Natural killer cell (primary cell): Measurements from ENCODE around the gene AVPI1. TPM values are rescaled to one million over a fixed set of nuclear protein-coding genes. Genes with fewer than 3 reads are reported as not detected.

Experiments
- ATAC-seq, 3 donors: fragments of 150-1000 bp in 2 of 3; fragments of 200-7000 bp in 1 of 3; cut with Tn5 transposase; 1 replicate in 1 of 3; 2 replicates in 2 of 3; pipeline ENCODE4 v1.10.0; 2021; ENCODE audit warnings: mild to moderate bottlenecking in 2 of 3, moderate library complexity in 2 of 3
- DNase-seq, 2 donors: peaks; one replicate each; pipeline versions ENCODE4 v3.0.0 to v3.0.0-alpha.2; 2013 to 2021; ENCODE audit warnings: mixed read lengths in 1 of 2
- H3K27ac ChIP-seq: one replicate; pipeline ENCODE4 v1.5.1; 2013; ENCODE audit warnings: mild to moderate bottlenecking, low read length
- H3K27me3 ChIP-seq: one replicate; pipeline ENCODE4 v1.6.1; 2013; ENCODE audit warnings: low read length; ENCODE audit not compliant: control insufficient read depth, insufficient read depth
- H3K36me3 ChIP-seq: one replicate; pipeline ENCODE4 v1.6.1; 2013; ENCODE audit warnings: low read length; ENCODE audit not compliant: control insufficient read depth, insufficient read depth
- H3K4me1 ChIP-seq: one replicate; pipeline ENCODE4 v1.6.1; 2013; ENCODE audit warnings: low read length; ENCODE audit not compliant: control insufficient read depth, insufficient read depth
- H3K4me3 ChIP-seq: one replicate; pipeline ENCODE4 v1.5.1; 2013; ENCODE audit warnings: low read length
- H3K9me3 ChIP-seq: one replicate; pipeline ENCODE4 v1.6.1; 2013; ENCODE audit warnings: low read length; ENCODE audit not compliant: control insufficient read depth, insufficient read depth
- H3K27ac Mint-ChIP-seq, 2 donors: one replicate each; pipeline ENCODE4 v1.8.0; 2022; ENCODE audit warnings: mild to moderate bottlenecking in 2 of 2, mixed read lengths in 2 of 2, moderate library complexity in 1 of 2
- H3K27me3 Mint-ChIP-seq, 2 donors: one replicate each; pipeline ENCODE4 v1.8.0; 2022; ENCODE audit warnings: low read depth in 2 of 2, mixed read lengths in 2 of 2
- H3K36me3 Mint-ChIP-seq: one replicate; pipeline ENCODE4 v1.8.0; 2022; ENCODE audit warnings: mixed read lengths
- H3K4me1 Mint-ChIP-seq, 2 donors: one replicate each; pipeline ENCODE4 v1.8.0; 2022; ENCODE audit warnings: mixed read lengths in 2 of 2
- H3K4me3 Mint-ChIP-seq: one replicate; pipeline ENCODE4 v1.8.0; 2022; ENCODE audit warnings: mild to moderate bottlenecking, moderate library complexity, mixed read lengths
- H3K9me3 Mint-ChIP-seq, 2 donors: one replicate each; pipeline ENCODE4 v1.8.0; 2022; ENCODE audit warnings: mixed read lengths in 2 of 2
- CTCF ChIP-seq: fragments of 200-600 bp; IDR thresholded peaks from one replicate; pipeline ENCODE4 v1.8.0; 2022; ENCODE audit warnings: antibody characterized with exemption
- WGBS: methylation state at CpG from one replicate; pipeline ENCODE4 v1.1.7; 2013; ENCODE audit warnings: missing lambda C conversion rate; ENCODE audit not compliant: insufficient coverage; 5-methylcytosine and 5-hydroxymethylcytosine counted together
- intact Hi-C: fragments of 100-400 bp; cut with micrococcal nuclease; formaldehyde crosslinking; loops from one replicate; pipeline ENCODE4 v1.14.2; 2022
- total RNA-seq, 4 donors: library from RNA; stranded (reverse); fragments of 120-200 nt in 1 of 4; gene quantifications; one replicate each; pipeline versions ENCODE4 v1.2.3 to v1.2.4, GENCODE V29; 2013 to 2022

The AVPI1 gene
- total RNA-seq, 3 donors from 2014 or later (not counting 1 experiment from before 2014, with no cell fraction given): 6.1 to 8.4 (median 6.8) TPM

- Mint-ChIP-seq H3K9me3 (no peaks in the 10 kb centered on the region), H3K4me1 (no peaks in the 10 kb centered on the region), H3K27ac (no peak overlapping the region), H3K27me3 (no peaks in the 10 kb centered on the region), H3K4me3 (no peak overlapping the region), H3K36me3 (no peaks in the 10 kb centered on the region)
- ATAC-seq (no peak), DNase-seq (no peak)
- Histone ChIP-seq H3K36me3 (peaks cover 29% of the 10 kb centered on the region), H3K4me3 (no peak overlapping the region), H3K9me3 (no peaks in the 10 kb centered on the region), H3K27me3 (no peaks in the 10 kb centered on the region), H3K27ac (no peak overlapping the region), H3K4me1 (peaks cover 6% of the 10 kb centered on the region)
- no peak for TF ChIP-seq CTCF
- 97% methylated on average over 9 of the region's 9 CpGs for WGBS
- intact Hi-C loops: no loop called here
These were observed 11.8 kb downstream of the AVPI1 start for GRCh38 chr10:97675222-97675621.

GRCh38 chr10:97673736-97674525 lies 13.1 kb downstream of the AVPI1 start:
- Mint-ChIP-seq H3K9me3 (no peaks in the 10 kb centered on the region), H3K27ac (no peak overlapping the region), H3K4me3 (no peak overlapping the region), H3K4me1 (no peaks in the 10 kb centered on the region), H3K36me3 (no peaks in the 10 kb centered on the region), H3K27me3 (no peaks in the 10 kb centered on the region)
- Histone ChIP-seq H3K4me1 (peaks cover 6% of the 10 kb centered on the region), H3K27me3 (no peaks in the 10 kb centered on the region), H3K36me3 (peaks cover 29% of the 10 kb centered on the region), H3K9me3 (no peaks in the 10 kb centered on the region), H3K4me3 (no peak overlapping the region), H3K27ac (no peak overlapping the region)
- TF ChIP-seq CTCF: no peak
- 93% methylated on average over 8 of the region's 8 CpGs for WGBS
- intact Hi-C loops: no loop called here
- no peak for DNase-seq
- no peak for ATAC-seq

DNA sequence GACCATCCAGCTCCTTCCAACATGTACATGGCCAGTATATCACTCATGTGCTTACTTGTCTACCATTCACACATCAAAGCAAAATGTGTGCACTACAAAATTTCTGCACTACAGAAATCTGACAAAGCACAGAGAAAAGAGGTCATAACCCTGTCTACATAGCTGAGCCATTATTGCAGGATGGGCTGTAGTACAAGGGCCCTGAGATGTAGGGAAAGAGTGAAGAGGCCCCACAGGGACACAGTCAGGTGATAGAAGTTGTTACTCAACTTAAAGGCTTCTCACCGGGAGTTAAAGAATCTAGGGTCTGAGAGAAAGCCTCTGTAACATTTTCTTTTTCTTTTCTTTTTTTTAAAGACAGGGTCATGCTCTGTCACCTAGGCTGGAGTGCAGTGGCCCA lies 17.5 kb downstream of the AVPI1 start:
- Histone ChIP-seq H3K36me3 (peaks cover 30% of the 10 kb centered on the region), H3K27me3 (no peaks in the 10 kb centered on the region), H3K9me3 (no peaks in the 10 kb centered on the region), H3K27ac (no peak overlapping the region), H3K4me1 (no peaks in the 10 kb centered on the region), H3K4me3 (no peak overlapping the region)
- DNase-seq (no peak), ATAC-seq (no peak)
- H3K4me1 Mint-ChIP-seq: peaks cover 15 to 18% of the 10 kb centered on the region in 2 donors
- no peak overlapping the region for H3K27ac Mint-ChIP-seq
- H3K9me3 Mint-ChIP-seq: no peaks in the 10 kb centered on the region
- H3K36me3 Mint-ChIP-seq: peaks cover 13% of the 10 kb centered on the region
- H3K27me3 Mint-ChIP-seq: no peaks in the 10 kb centered on the region
- 100% methylated on average over 1 of the region's 1 CpG for WGBS
- intact Hi-C loops: no loop called here
- no peak for TF ChIP-seq CTCF
- no peak overlapping the region for H3K4me3 Mint-ChIP-seq

DNA sequence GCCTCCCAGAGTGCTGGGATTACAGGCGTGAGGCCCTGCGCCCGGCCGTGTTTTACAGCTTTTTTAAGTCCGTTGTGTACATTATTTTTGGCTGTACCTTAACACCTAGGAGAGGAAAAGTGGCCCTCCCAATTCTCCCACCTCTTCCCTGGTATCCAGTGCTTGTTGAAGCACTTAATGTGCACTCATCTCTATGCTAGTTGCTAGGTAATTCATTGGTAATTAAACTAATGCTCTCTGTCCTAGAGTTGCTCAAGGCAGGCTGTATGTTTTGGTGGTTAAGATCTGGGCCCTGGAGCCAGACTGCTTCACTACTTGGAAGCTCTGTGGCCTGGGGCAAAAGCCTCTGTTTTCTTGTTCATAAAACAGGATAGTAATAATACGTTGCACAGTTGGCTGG lies 19.6 kb downstream of the AVPI1 start:
- H3K4me1 ChIP-seq: no peaks in the 10 kb centered on the region
- no peak overlapping the region for H3K27ac ChIP-seq
- Mint-ChIP-seq H3K27ac (peak overlapping the region in 1 of 2 donors; percentile 30), H3K4me1 (peaks cover 15 to 18% of the 10 kb centered on the region in 2 donors), H3K36me3 (peaks cover 20% of the 10 kb centered on the region), H3K4me3 (no peak overlapping the region), H3K27me3 (no peaks in the 10 kb centered on the region), H3K9me3 (no peaks in the 10 kb centered on the region)
- WGBS: 97% methylated on average over 6 of the region's 6 CpGs
- H3K4me3 ChIP-seq: no peak overlapping the region
- DNase-seq: no peak
- H3K36me3 ChIP-seq: peaks cover 32% of the 10 kb centered on the region
- intact Hi-C loops: no loop called here
- ATAC-seq: no peak
- H3K27me3 ChIP-seq: no peaks in the 10 kb centered on the region
- no peak for TF ChIP-seq CTCF
- no peaks in the 10 kb centered on the region for H3K9me3 ChIP-seq
